Activated naive CD8-positive, alpha-beta T cell treated with anti-CD3 and anti-CD28 coated beads, Interleukin-2, amount 10 ng/mL, durations not matched to agents 7 days and 5 days (primary cell): ENCODE measurements around the gene ZNF132. TPM values are rescaled to one million over a fixed set of nuclear protein-coding genes. Genes with fewer than 3 reads are reported as not detected.
"Not testable (repeated sequence)": the region's sequence is repeated elsewhere in the genome, so short reads cannot be mapped to it uniquely, and the experiment has no call there.

Experiments used
- ATAC-seq: fragments of 150-1000 bp; cut with Tn5 transposase; one replicate; pipeline ENCODE4 v1.10.0; 2021; ENCODE audit warnings: low read depth, moderate library complexity
- POLR2A ChIA-PET: fragments of 350-600 bp; sonication (Branson Sonifier 250); formaldehyde crosslinking; loops from one replicate; lab custom pipeline; 2021; ENCODE audit warnings: antibody characterized with exemption; lab: Charles Lee
- DNase-seq: peaks from one replicate; pipeline ENCODE4 v3.0.0; 2021
- H3K27ac Mint-ChIP-seq: one replicate; pipeline ENCODE4 v1.8.0; 2022; ENCODE audit warnings: mild to moderate bottlenecking, mixed read lengths
- H3K27me3 Mint-ChIP-seq: one replicate; pipeline ENCODE4 v1.8.0; 2022; ENCODE audit warnings: mild to moderate bottlenecking, moderate library complexity, mixed read lengths
- H3K36me3 Mint-ChIP-seq: one replicate; pipeline ENCODE4 v1.8.0; 2021; ENCODE audit warnings: mild to moderate bottlenecking, mixed read lengths
- H3K4me1 Mint-ChIP-seq: one replicate; pipeline ENCODE4 v1.8.0; 2021; ENCODE audit warnings: mixed read lengths
- H3K4me3 Mint-ChIP-seq: one replicate; pipeline ENCODE4 v1.8.0; 2022; ENCODE audit warnings: mild to moderate bottlenecking, moderate library complexity, mixed read lengths
- H3K9me3 Mint-ChIP-seq: one replicate; pipeline ENCODE4 v1.8.0; 2021; ENCODE audit warnings: mixed read lengths
- total RNA-seq, 2 experiments: library from RNA; stranded (reverse); gene quantifications; one replicate each; pipeline ENCODE4 v1.2.3, GENCODE V29; 2021

ZNF132 gene
- total RNA-seq, result 1 to 10 TPM; 7.3 to 7.4 TPM

GRCh38 chr19:58439576-58440554, at the start of gene ZNF132:
Gene ZNF132, minus strand, starts transcription at chr19:58440153. Its CDS starts 332 bp downstream, at chr19:58439821.
- peaks cover 45% of the 10 kb centered on the region for H3K36me3 Mint-ChIP-seq
- POLR2A ChIA-PET, result interaction anchor here (0.6 to 1.3 kb wide), 8 partner anchors 11 to 211 kb away, joined by 3 to 5 read pairs (median 3); partner anchors contain the start of genes ERVK3-1, ZNF324B, ZNF544 and ZNF584
- DNase-seq, result peak; percentile 89
- H3K9me3 Mint-ChIP-seq, result peaks cover 40% of the 10 kb centered on the region
- H3K4me3 Mint-ChIP-seq, result peak within 1 kb of the TSS; percentile 98
- H3K27me3 Mint-ChIP-seq, result no peaks in the 10 kb centered on the region
- H3K4me1 Mint-ChIP-seq, result peaks cover 21% of the 10 kb centered on the region
- ATAC-seq, result peak; percentile 98
- H3K27ac Mint-ChIP-seq, result peak within 1 kb of the TSS; percentile 96

- not testable (repeated sequence) for H3K4me1 Mint-ChIP-seq
These were observed 44.4 kb upstream of the ZNF132 start for GRCh38 chr19:58484349-58484748.

GRCh38 chr19:58483776-58484175, 43.8 kb upstream of the ZNF132 start:
- POLR2A ChIA-PET, result no interaction called here
- Mint-ChIP-seq H3K4me1 (peaks cover 3% of the 10 kb centered on the region), H3K4me3 (no peak overlapping the region), H3K27me3 (no peaks in the 10 kb centered on the region), H3K9me3 (no peaks in the 10 kb centered on the region), H3K27ac (no peak overlapping the region), H3K36me3 (peaks cover 4% of the 10 kb centered on the region)
- DNase-seq, result no peak
- ATAC-seq, result no peak

More at GRCh38 chr19:58484349-58484748, 44.4 kb upstream of the ZNF132 start:
- ATAC-seq, H3K36me3 Mint-ChIP-seq, DNase-seq, H3K4me3 Mint-ChIP-seq, POLR2A ChIA-PET, H3K27ac Mint-ChIP-seq, H3K9me3 Mint-ChIP-seq, H3K27me3 Mint-ChIP-seq: not testable (repeated sequence)

- no peaks in the 10 kb centered on the region for H3K9me3 Mint-ChIP-seq
- no peaks in the 10 kb centered on the region for H3K27me3 Mint-ChIP-seq
- peaks cover 6% of the 10 kb centered on the region for H3K4me1 Mint-ChIP-seq
- DNase-seq (no peak), ATAC-seq (no peak)
- H3K4me3 Mint-ChIP-seq, result no peak overlapping the region
- H3K36me3 Mint-ChIP-seq, result peaks cover 4% of the 10 kb centered on the region
- POLR2A ChIA-PET, result no interaction called here
- H3K27ac Mint-ChIP-seq, result peak overlapping the region; percentile 62
These were observed 42.4 kb upstream of the ZNF132 start for GRCh38 chr19:58482372-58482771.

- Mint-ChIP-seq H3K36me3 (peaks cover 4% of the 10 kb centered on the region), H3K4me1 (peaks cover 12% of the 10 kb centered on the region), H3K9me3 (no peaks in the 10 kb centered on the region), H3K4me3 (no peak overlapping the region), H3K27me3 (no peaks in the 10 kb centered on the region), H3K27ac (no peak overlapping the region)
- ATAC-seq, result no peak
- POLR2A ChIA-PET, result interaction anchor here (0.8 kb wide), 1 partner anchor 18 kb away, joined by 3 read pairs; no protein-coding TSS in a partner anchor
- DNase-seq, result no peak
These were observed 40.9 kb upstream of the ZNF132 start for GRCh38 chr19:58480831-58481230.

GRCh38 chr19:58480481-58480830, 40.5 kb upstream of the ZNF132 start:
- Mint-ChIP-seq H3K27me3 (no peaks in the 10 kb centered on the region), H3K36me3 (peaks cover 4% of the 10 kb centered on the region), H3K27ac (no peak overlapping the region), H3K4me1 (peaks cover 12% of the 10 kb centered on the region), H3K4me3 (no peak overlapping the region), H3K9me3 (no peaks in the 10 kb centered on the region)
- POLR2A ChIA-PET, result no interaction called here
- no peak for DNase-seq
- no peak for ATAC-seq

GRCh38 chr19:58479736-58480480, 40.0 kb upstream of the ZNF132 start:
- Mint-ChIP-seq H3K4me3 (no peak overlapping the region), H3K27ac (no peak overlapping the region), H3K9me3 (no peaks in the 10 kb centered on the region), H3K27me3 (no peaks in the 10 kb centered on the region), H3K36me3 (peaks cover 4% of the 10 kb centered on the region), H3K4me1 (peaks cover 16% of the 10 kb centered on the region)
- no peak for ATAC-seq
- POLR2A ChIA-PET, result no interaction called here
- no peak for DNase-seq

GRCh38 chr19:58479303-58479702, 39.4 kb upstream of the ZNF132 start:
- DNase-seq (no peak), ATAC-seq (no peak)
- Mint-ChIP-seq H3K36me3 (peaks cover 4% of the 10 kb centered on the region), H3K4me3 (no peak overlapping the region), H3K27ac (no peak overlapping the region), H3K27me3 (no peaks in the 10 kb centered on the region), H3K9me3 (no peaks in the 10 kb centered on the region), H3K4me1 (peaks cover 20% of the 10 kb centered on the region)
- POLR2A ChIA-PET, result no interaction called here

GRCh38 chr19:58477871-58478270, 37.9 kb upstream of the ZNF132 start:
- POLR2A ChIA-PET, result no interaction called here
- Mint-ChIP-seq H3K27ac (peak overlapping the region; percentile 51), H3K4me3 (no peak overlapping the region)

GRCh38 chr19:58477130-58477529, 37.2 kb upstream of the ZNF132 start:
- H3K36me3 Mint-ChIP-seq, result peaks cover 1% of the 10 kb centered on the region
- DNase-seq, result no peak
- no peak for ATAC-seq
- peaks cover 19% of the 10 kb centered on the region for H3K4me1 Mint-ChIP-seq
- no peaks in the 10 kb centered on the region for H3K27me3 Mint-ChIP-seq
- H3K27ac Mint-ChIP-seq, result peak overlapping the region; percentile 100
- no peaks in the 10 kb centered on the region for H3K9me3 Mint-ChIP-seq
- POLR2A ChIA-PET, result interaction anchor here (1.0 to 2.4 kb wide), 6 partner anchors 10 to 150 kb away, joined by 3 to 7 read pairs (median 4); partner anchors contain the start of gene ZSCAN22
- peak overlapping the region; percentile 97 for H3K4me3 Mint-ChIP-seq

More at GRCh38 chr19:58477871-58478270, 37.9 kb upstream of the ZNF132 start:
- DNase-seq, result no peak
- H3K4me1 Mint-ChIP-seq, result peaks cover 22% of the 10 kb centered on the region
- H3K27me3 Mint-ChIP-seq, result no peaks in the 10 kb centered on the region
- H3K36me3 Mint-ChIP-seq, result peaks cover 2% of the 10 kb centered on the region
- no peak for ATAC-seq
- no peaks in the 10 kb centered on the region for H3K9me3 Mint-ChIP-seq

- Mint-ChIP-seq H3K9me3 (no peaks in the 10 kb centered on the region), H3K27ac (peak overlapping the region; percentile 100), H3K36me3 (no peaks in the 10 kb centered on the region), H3K4me3 (peak overlapping the region; percentile 97), H3K4me1 (peaks cover 18% of the 10 kb centered on the region), H3K27me3 (no peaks in the 10 kb centered on the region)
- no peak for DNase-seq
- POLR2A ChIA-PET, result interaction anchor here (0.6 to 2.4 kb wide), 10 partner anchors 9 to 150 kb away, joined by 3 to 10 read pairs (median 4); partner anchors contain the start of genes TRIM28, ZBTB45 and ZSCAN22
- ATAC-seq, result peak; percentile 5
These were observed 36.6 kb upstream of the ZNF132 start for GRCh38 chr19:58476498-58477015.

GRCh38 chr19:58475714-58476497, 36.0 kb upstream of the ZNF132 start, which contains the start of gene ZNF446:
Gene ZNF446, plus strand, starts transcription at chr19:58476352. Its CDS starts 867 bp downstream, at chr19:58477219.
- Mint-ChIP-seq H3K9me3 (no peaks in the 10 kb centered on the region), H3K27me3 (no peaks in the 10 kb centered on the region), H3K4me3 (peak within 1 kb of the TSS; percentile 97), H3K36me3 (no peaks in the 10 kb centered on the region), H3K27ac (peak within 1 kb of the TSS; percentile 100), H3K4me1 (peaks cover 18% of the 10 kb centered on the region)
- peak; percentile 98 for DNase-seq
- POLR2A ChIA-PET, result interaction anchor here (1.0 to 2.4 kb wide), 12 partner anchors 9 to 149 kb away, joined by 3 to 11 read pairs (median 4); partner anchors contain the start of genes ZBTB45, ZNF324, ZNF497 and ZSCAN22
- peak; percentile 89 for ATAC-seq
